ENCODE results near the gene SMC1B.
"Not testable (repeated sequence)": the region's sequence is repeated elsewhere in the genome, so short reads cannot be mapped to it uniquely, and the experiment has no call there.

SMC1B gene

GRCh38 chr22:45413368-45414211 is at the start of gene SMC1B, which contains the start of gene RIBC2:
Gene SMC1B, minus strand, starts transcription at chr22:45413599. Its CDS starts 32 bp downstream, at chr22:45413567.
Gene RIBC2, plus strand, starts transcription at chr22:45413693. Its CDS starts 194 bp downstream, at chr22:45413887.
- H3K27ac ChIP-seq, result peak within 1 kb of the TSS in 10 of 21 experiments; percentile 11 to 69 (median 47)
- H3K4me3 ChIP-seq, result peak within 1 kb of the TSS; percentile 18 to 49 (median 36)

- Histone ChIP-seq H3K27ac (peak overlapping the region in 2 of 21 experiments; percentile 11 to 26), H3K4me3 (no peak overlapping the region)
These were observed 48.7 kb upstream of the SMC1B start for GRCh38 chr22:45462034-45462655.

GRCh38 chr22:45460288-45461109 is 47.1 kb upstream of the SMC1B start:
- H3K27ac ChIP-seq, result peak overlapping the region in 10 of 21 experiments; percentile 4 to 69 (median 53)
- H3K4me3 ChIP-seq, result no peak overlapping the region

- peak overlapping the region in 6 of 21 experiments; percentile 22 to 67 (median 58) for H3K27ac ChIP-seq
These were observed 45.8 kb upstream of the SMC1B start for GRCh38 chr22:45459235-45459634.

GRCh38 chr22:45458532-45458931 is 45.1 kb upstream of the SMC1B start:
- H3K27ac ChIP-seq, result peak overlapping the region in 1 of 21 experiments; percentile 67

More at GRCh38 chr22:45459235-45459634, 45.8 kb upstream of the SMC1B start:
- no peak overlapping the region for H3K4me3 ChIP-seq

GRCh38 chr22:45456811-45457210 is 43.4 kb upstream of the SMC1B start:
- Histone ChIP-seq H3K27ac (no peak overlapping the region), H3K4me3 (no peak overlapping the region)

More at GRCh38 chr22:45458532-45458931, 45.1 kb upstream of the SMC1B start:
- no peak overlapping the region for H3K4me3 ChIP-seq

- no peak overlapping the region for H3K4me3 ChIP-seq
- peak overlapping the region in 10 of 21 experiments; percentile 6 to 71 (median 33) for H3K27ac ChIP-seq
These were observed 42.2 kb upstream of the SMC1B start for GRCh38 chr22:45455621-45456020.

- H3K27ac ChIP-seq, result peak overlapping the region in 11 of 21 experiments; percentile 1 to 73 (median 36)
- no peak overlapping the region for H3K4me3 ChIP-seq
These were observed 41.8 kb upstream of the SMC1B start for GRCh38 chr22:45455212-45455611.

GRCh38 chr22:45454275-45454674 is 40.9 kb upstream of the SMC1B start:
- Histone ChIP-seq H3K27ac (peak overlapping the region in 14 of 21 experiments; percentile 25 to 85 (median 66)), H3K4me3 (no peak overlapping the region)

GRCh38 chr22:45453764-45454163 is 40.4 kb upstream of the SMC1B start:
- Histone ChIP-seq H3K4me3 (no peak overlapping the region), H3K27ac (peak overlapping the region in 17 of 21 experiments; percentile 25 to 85 (median 62))

GRCh38 chr22:45452565-45453379 is 39.4 kb upstream of the SMC1B start:
- Histone ChIP-seq H3K4me3 (no peak overlapping the region), H3K27ac (peak overlapping the region in 18 of 21 experiments; percentile 37 to 85 (median 70))

GRCh38 chr22:45451972-45452371 is 38.6 kb upstream of the SMC1B start:
- Histone ChIP-seq H3K27ac (peak overlapping the region in 20 of 21 experiments; percentile 5 to 85 (median 68)), H3K4me3 (no peak overlapping the region)

- peak overlapping the region in 18 of 21 experiments; percentile 13 to 85 (median 74) for H3K27ac ChIP-seq
- H3K4me3 ChIP-seq, result no peak overlapping the region
These were observed 37.7 kb upstream of the SMC1B start for GRCh38 chr22:45450921-45451651.

- Histone ChIP-seq H3K4me3 (no peak overlapping the region), H3K27ac (peak overlapping the region in 18 of 21 experiments; percentile 7 to 82 (median 62))
These were observed 36.8 kb upstream of the SMC1B start for GRCh38 chr22:45450101-45450785.

GRCh38 chr22:45449442-45449841 is 36.0 kb upstream of the SMC1B start:
- peak overlapping the region in 2 of 21 experiments; percentile 71 to 82 for H3K27ac ChIP-seq
- H3K4me3 ChIP-seq, result not testable (repeated sequence)

GRCh38 chr22:45448431-45448830 is 35.0 kb upstream of the SMC1B start:
- H3K27ac ChIP-seq, result peak overlapping the region in 1 of 21 experiments; percentile 13

GRCh38 chr22:45447596-45447995 is 34.2 kb upstream of the SMC1B start:
- not testable (repeated sequence) for H3K4me3 ChIP-seq, H3K27ac ChIP-seq

More at GRCh38 chr22:45448431-45448830, 35.0 kb upstream of the SMC1B start:
- no peak overlapping the region for H3K4me3 ChIP-seq

All from skin epidermis (tissue), 12 donors.